HG02588 (cell line): ENCODE data around the gene TSLP.

Experiments
- ATAC-seq: cut with Tn5 transposase; IDR thresholded peaks from one replicate; pipeline ENCODE4 v1.9.1; 2021; ENCODE audit warnings: mild to moderate bottlenecking, moderate library complexity; ENCODE audit not compliant: unreplicated experiment

Gene TSLP

DNA sequence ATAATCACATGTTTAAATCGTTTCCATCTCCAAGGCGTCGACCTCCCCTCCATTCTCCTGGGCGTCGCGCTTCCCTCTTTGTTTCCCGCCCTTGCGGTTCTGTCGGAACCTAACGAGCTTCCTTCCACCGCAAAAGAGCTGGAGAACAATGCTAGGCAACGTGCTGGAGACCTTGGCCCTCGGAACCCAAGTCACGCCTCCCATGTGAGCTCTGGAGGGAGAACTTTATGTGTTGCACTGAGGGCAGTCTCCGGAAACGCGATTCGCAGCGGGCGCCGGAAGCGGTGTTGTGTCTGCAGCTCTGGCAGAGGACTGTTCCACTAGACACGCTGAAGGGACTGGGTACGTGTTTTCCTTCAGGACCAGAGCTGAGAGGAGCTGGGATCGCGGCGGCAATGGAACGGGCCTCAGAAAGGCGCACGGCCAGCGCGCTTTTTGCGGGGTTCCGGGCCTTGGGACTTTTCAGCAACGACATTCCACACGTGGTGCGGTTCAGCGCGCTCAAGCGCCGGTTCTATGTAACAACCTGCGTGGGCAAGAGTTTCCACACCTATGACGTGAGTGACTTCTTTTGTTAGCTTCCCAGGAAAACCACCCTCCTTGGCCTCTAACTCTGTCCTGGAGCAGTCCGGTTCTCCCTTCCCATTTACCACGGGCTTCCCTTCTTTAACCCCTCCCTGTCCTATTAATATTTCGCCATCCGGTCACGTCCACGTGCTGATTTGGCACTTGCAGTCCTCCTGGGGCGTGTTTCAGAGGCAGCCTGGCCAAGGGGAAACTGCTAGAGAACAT, 20.7 kb downstream of the TSLP start, which contains the start of gene WDR36:
TSS of gene WDR36 (plus strand) at position 287 of the 792 bp plus-strand sequence. CDS start at position 396, 109 bp downstream.
- ATAC-seq = peak; percentile 96

GRCh38 chr5:111095982-111096381, 24.5 kb downstream of the TSLP start:
- ATAC-seq = no peak

DNA sequence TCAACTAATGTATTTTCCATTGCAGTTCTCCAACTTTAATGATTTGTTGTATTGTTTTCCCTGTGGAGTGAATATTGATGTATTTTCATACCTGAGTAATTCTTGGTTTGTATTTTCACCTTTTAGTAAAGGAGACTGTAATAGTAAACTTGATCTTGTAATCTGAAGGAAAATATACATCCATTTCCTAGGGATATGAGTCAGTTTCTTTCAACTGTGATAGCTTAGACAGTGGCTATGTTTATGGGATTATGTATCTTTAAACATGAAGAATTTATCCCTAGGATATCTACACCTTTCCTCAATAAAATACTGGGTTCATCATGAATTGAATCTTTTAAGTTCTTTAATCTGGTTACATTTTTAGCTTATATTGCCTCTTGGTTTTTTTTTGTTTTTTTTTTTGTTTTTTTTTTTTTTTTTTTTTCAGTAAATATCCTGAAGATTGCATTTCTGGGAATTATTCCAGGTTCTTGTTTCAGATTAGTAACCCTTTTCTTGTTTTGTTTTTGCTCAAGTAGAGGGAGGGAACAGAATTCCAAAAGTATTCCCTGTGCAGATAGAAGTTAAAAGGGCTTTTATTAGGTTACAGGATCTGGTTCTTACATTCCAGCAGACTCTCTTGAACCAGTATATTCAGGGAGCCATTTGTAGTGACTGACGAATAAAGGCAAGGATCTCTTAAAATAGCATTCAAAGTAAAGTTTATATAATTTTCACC, 27.7 kb downstream of the TSLP start:
- ATAC-seq = no peak

DNA sequence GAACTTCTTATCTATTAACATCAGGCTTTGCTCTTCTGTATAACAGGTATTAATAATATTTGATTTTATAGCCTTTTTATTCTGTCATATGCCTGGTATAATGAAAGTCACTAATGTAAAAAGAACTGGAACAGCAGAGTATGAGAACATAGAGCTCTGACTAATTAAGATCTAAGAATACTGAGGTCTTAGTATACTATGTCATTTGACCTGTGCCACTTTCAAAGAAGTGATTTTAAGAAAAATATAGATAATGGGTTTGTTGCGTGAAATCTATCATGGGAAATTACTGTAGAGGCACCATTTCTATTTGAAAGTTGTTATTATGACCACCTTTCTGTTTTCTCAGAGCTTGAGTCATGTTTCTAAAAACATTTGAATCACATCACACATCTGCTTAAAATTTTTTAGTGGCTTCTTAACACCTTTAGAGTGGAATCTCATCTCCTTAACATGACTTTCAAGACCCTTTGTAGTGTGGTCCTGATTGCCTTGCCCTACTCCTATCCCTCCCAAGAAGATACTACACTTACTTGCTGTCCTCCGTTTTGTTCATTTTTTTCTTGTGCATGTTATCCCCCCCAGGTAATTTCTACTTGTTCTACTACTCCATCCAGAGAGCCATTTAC, 34.9 kb downstream of the TSLP start:
- ATAC-seq = no peak

DNA sequence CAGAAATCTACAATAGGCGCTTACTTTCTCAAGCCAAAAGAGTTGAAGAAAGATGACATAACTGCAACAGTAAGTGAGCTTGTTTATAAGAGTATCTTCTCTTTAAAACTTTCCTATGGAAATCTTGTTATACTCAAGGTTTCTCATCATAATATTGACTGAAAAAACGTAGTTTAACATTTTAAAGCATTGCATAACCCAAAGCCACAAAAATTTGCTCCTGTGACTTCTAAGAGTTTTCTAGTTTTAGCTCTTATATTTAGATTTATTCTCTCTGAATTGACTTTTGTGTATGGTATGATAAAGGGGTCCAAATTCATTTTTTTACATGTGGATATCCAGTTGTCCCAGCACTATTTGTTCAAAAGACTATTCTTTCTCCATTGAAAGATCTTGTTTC, 35.9 kb downstream of the TSLP start:
- ATAC-seq = no peak

DNA sequence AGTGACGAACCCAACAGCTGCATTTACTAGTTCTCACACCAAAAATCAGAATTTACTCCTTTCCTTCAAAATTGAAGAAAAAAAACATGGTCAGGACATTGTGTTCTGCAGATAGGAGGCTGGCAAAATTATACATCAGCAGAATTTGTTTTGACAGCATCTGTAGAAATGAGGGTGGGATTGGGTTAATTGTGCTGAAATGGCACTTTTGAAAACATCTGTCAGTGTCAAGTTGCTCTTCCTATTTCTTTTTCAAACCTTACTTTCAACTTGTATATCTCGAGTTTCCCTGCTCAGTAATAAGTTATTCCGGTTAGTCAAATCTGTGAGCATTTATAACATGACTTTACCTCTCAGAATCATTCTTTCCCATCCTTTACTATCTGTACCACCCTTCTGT, 40.4 kb downstream of the TSLP start:
- ATAC-seq = no peak

- no peak for ATAC-seq
Observed at GRCh38 chr5:111113678-111114077, 42.2 kb downstream of the TSLP start.

DNA sequence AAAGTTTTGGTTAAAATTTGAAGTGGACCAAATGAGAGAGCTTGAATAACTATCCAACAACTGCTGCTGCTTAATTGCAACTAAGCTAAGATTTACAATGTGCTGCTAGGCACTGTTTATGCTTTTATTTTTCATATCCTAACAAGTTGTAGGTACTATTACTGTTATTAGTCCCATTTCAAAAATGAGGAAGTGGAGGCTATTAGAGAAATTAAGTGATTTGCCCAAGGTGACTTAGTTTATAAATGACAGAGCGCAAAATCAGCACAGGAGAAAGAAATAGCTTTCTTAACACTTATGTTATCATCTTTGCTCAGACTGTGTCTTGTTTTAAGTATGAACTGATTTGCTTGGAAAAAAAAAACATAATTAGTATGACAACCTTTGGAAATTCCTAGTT, 43.7 kb downstream of the TSLP start:
- ATAC-seq = no peak

DNA sequence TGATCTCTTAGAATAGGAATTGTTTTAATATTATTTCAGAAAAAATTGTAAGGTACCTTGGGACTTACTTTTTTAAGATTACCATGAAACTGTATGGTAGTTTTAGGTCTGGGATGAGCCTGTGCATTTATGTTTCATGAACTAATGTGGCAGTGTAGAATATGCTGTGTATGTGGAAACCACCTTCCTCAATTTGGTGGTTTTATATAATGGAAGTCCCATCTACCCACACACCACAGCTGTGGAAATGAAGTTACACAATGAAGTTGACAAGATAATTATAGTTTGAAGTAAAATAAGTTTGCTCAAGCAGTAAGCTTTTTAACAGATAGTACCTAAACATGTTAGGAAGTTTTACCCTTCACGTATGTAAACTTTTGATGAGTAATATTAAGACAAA, 45.0 kb downstream of the TSLP start:
- no peak for ATAC-seq

DNA sequence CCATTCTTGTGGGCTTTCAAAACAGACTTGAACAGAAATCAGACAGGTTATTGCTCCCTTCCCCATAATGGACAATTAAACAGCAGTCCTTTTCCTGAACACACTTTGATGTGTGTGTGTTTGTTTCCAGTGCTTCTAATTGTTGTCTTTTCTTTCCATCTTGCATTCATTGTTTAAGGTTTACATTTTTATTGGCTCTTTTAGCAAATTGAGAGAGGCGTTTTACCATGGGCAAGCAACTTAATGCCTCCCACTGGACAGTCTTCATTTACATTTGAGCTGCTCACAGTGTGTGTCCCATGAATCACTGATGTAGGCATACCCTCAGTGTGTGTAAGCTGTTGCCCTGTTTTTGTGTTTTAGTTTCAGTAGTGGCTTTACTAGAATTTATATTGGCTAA, 45.6 kb downstream of the TSLP start:
- no peak for ATAC-seq

GRCh38 chr5:111119221-111119620, 47.7 kb downstream of the TSLP start:
- no peak for ATAC-seq

- peak; percentile 64 for ATAC-seq
Observed at GRCh38 chr5:111119856-111120255, 48.3 kb downstream of the TSLP start.

- ATAC-seq = no peak
Observed at GRCh38 chr5:111120911-111121310, 49.4 kb downstream of the TSLP start.

GRCh38 chr5:111121926-111122325, 50.4 kb downstream of the TSLP start:
- no peak for ATAC-seq

DNA sequence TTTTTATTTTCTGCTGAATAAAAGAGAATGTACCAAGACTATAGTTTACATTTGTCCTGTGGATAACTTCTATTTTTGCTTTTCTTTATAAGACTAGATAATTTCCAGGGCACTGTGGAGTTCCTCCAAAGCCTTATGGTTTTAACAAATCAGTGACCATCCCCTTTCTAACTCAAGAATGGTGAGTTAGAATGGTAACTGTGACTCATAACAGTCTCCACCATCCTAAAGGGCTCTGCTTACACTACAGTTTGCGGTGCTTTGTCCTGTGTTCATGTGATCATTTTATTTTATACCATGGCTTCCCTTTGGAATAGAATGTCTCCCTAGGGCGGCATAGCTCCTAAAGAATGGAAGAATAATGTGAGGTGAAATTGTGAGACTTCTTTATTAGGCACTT, 50.9 kb downstream of the TSLP start:
- ATAC-seq = no peak

DNA sequence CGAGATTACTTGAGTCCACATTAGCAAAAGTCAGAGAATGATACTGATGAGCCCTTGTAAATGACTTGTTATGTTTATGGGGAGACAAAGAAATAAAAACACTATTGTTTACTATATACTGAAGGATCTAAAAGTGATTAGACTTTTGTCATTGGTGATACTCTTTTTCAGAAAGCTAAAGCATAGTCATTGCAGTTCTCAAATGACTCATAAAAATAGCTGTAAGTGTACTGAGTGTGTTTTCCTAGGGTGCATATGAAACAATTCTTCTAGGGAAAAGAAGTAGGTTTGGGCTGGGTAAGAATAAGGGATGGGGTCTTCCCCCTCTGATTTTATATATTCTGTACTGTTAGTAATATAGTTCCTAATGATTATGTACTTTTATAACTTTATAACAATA, 53.3 kb downstream of the TSLP start:
- no peak for ATAC-seq

- ATAC-seq = no peak
Observed at GRCh38 chr5:111126896-111127295, 55.4 kb downstream of the TSLP start.
